Right lobe of liver (tissue), 6 donors: ENCODE data around the gene TEX35. TPM values are rescaled to one million over a fixed set of nuclear protein-coding genes. Genes with fewer than 3 reads are reported as not detected.

ENCODE experiments used
- ATAC-seq, 4 donors: fragments of 200-7000 bp; cut with Tn5 transposase; one replicate each; pipeline ENCODE4 v1.9.1; 2020; ENCODE audit warnings: mild to moderate bottlenecking in 4 of 4, moderate library complexity in 4 of 4
- DNase-seq, 3 donors: peaks; one replicate each; pipeline ENCODE4 v3.0.0-alpha.2; 2020
- H3K27ac ChIP-seq, 3 donors: fragments of 200-600 bp; one replicate each; pipeline ENCODE4 v1.8.0; 2022
- H3K27me3 ChIP-seq, 2 donors: fragments of 200-600 bp; one replicate each; pipeline ENCODE4 v1.8.0; 2022
- H3K36me3 ChIP-seq, 4 donors: fragments of 200-600 bp; sonication (generic) in 1 of 4; one replicate each; pipeline versions ENCODE4 v1.5.1 to v1.8.0; 2017 to 2022; ENCODE audit warnings: control low read depth in 1 of 4
- H3K4me1 ChIP-seq, 4 donors: fragments of 200-600 bp; sonication (generic) in 1 of 4; one replicate each; pipeline versions ENCODE4 v1.5.1 to v1.8.0; 2017 to 2022; ENCODE audit warnings: control low read depth in 1 of 4
- H3K4me3 ChIP-seq, 3 donors: fragments of 200-600 bp; one replicate each; pipeline ENCODE4 v1.8.0; 2022
- H3K9me3 ChIP-seq, 4 donors: fragments of 200-600 bp; sonication (generic) in 1 of 4; one replicate each; pipeline versions ENCODE4 v1.5.1 to v1.8.0; 2017 to 2022; ENCODE audit warnings: control low read depth in 1 of 4
- POLR2A ChIP-seq: fragments of 450-650 bp; IDR thresholded peaks from one replicate; pipeline ENCODE4 v1.6.1; 2017; ENCODE audit warnings: antibody characterized with exemption, mild to moderate bottlenecking
- WGBS: methylation state at CpG from one replicate; pipeline ENCODE4 v1.1.6; 2018; ENCODE audit warnings: low coverage, low lambda C conversion rate; ENCODE audit not compliant: insufficient coverage; ENCODE audit errors: missing lambda C conversion rate; 5-methylcytosine and 5-hydroxymethylcytosine counted together
- intact Hi-C, 2 donors: fragments of 100-400 bp; cut with DNase I; formaldehyde crosslinking; loops; one replicate each; pipeline versions ENCODE4 v1.11.2 to v1.14.1; 2022
- total RNA-seq, 6 experiments: library from RNA; depleted of rRNA in 2 of 6; stranded (reverse); fragments of >200 nt in 2 of 6; fragmentation: NEBNext Ultra II Directional in 3 of 6; extraction: Animal tissue kit (Norgen Biotek cat#: 25700) in 3 of 6; gene quantifications; one replicate each; pipeline versions ENCODE4 v1.1.0 to v1.2.4, GENCODE V29; 2016 to 2023
- TF ChIP-seq, protein P1 (sequence below), 4 donors: fragments of 200-600 bp in 3 of 4; fragments of 450-650 bp in 1 of 4; IDR thresholded peaks; one replicate each; pipeline versions ENCODE4 v1.5.1 to v1.8.0; 2016 to 2022; ENCODE audit warnings: antibody characterized with exemption in 4 of 4, mild to moderate bottlenecking in 2 of 4
- donor health status: DM: no; HTN: yes; CAD: no.
- donor health status: DM: no; HTN: no; CAD: no.
- donor health status: DM: no; HTN: no; CAD: no.
- donor health status: DM: no; HTN: yes; CAD: no.
- donor health status: DM: no; HTN: yes; CAD: no.

Gene TEX35
- total RNA-seq, 6 experiments from 2014 or later = not detected

DNA sequence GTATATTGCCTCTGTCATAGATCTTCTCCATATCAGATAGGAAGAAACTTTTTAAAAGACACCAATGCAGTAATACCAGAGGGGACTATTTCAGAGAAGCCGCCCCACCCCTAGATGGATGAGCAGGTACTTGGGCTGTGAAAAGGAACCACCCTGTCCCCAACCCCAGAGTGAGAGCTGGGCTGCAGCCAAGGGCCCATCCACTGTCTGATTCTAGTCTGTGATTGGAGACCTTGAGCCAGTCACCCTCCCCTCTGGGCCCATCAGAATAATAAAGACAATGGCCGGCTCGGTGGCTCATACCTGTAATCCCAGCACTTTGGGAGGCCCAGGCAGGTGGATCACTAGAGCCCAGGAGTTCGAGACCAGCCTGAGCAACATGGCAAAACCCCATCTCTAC is 21.2 kb upstream of the TEX35 start:
- intact Hi-C loops = no loop called here
- H3K4me1 ChIP-seq = no peaks in the 10 kb centered on the region
- 100% methylated on average over 1 of the region's 4 CpGs for WGBS

DNA sequence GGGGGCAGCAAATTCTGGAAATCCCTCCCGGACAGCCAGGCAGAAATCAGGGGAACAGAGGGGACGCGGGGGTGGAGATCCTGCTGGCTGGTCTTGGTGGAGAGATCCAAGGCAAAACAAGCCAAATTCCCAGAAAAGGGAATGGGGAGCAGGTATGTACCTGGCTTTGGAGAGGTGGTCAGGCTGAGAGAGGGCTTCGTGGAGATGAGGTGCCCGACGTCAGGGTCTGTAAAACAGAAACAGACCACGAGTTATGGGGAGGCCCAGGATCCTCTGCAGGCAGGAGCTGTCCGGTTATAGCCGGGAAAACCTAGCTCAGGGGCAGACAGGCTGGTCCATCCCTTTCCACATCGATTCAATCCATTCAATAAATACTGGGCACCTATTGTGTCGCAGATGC is 20.6 kb upstream of the TEX35 start:
- 88% methylated on average over 8 of the region's 11 CpGs for WGBS
- ATAC-seq = no peak

More for the DNA sequence above, 21.2 kb upstream of the TEX35 start:
- no peak for TF ChIP-seq POLR2A
- TF ChIP-seq, protein P1, sequence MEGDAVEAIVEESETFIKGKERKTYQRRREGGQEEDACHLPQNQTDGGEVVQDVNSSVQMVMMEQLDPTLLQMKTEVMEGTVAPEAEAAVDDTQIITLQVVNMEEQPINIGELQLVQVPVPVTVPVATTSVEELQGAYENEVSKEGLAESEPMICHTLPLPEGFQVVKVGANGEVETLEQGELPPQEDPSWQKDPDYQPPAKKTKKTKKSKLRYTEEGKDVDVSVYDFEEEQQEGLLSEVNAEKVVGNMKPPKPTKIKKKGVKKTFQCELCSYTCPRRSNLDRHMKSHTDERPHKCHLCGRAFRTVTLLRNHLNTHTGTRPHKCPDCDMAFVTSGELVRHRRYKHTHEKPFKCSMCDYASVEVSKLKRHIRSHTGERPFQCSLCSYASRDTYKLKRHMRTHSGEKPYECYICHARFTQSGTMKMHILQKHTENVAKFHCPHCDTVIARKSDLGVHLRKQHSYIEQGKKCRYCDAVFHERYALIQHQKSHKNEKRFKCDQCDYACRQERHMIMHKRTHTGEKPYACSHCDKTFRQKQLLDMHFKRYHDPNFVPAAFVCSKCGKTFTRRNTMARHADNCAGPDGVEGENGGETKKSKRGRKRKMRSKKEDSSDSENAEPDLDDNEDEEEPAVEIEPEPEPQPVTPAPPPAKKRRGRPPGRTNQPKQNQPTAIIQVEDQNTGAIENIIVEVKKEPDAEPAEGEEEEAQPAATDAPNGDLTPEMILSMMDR (IDR thresholded peaks at IDR 0.05) = no peak
- H3K36me3 ChIP-seq = no peaks in the 10 kb centered on the region
- DNase-seq (no peak), ATAC-seq (no peak)
- no peak overlapping the region for H3K27ac ChIP-seq
- no peak overlapping the region for H3K4me3 ChIP-seq
- no peaks in the 10 kb centered on the region for H3K9me3 ChIP-seq
- no peaks in the 10 kb centered on the region for H3K27me3 ChIP-seq

DNA sequence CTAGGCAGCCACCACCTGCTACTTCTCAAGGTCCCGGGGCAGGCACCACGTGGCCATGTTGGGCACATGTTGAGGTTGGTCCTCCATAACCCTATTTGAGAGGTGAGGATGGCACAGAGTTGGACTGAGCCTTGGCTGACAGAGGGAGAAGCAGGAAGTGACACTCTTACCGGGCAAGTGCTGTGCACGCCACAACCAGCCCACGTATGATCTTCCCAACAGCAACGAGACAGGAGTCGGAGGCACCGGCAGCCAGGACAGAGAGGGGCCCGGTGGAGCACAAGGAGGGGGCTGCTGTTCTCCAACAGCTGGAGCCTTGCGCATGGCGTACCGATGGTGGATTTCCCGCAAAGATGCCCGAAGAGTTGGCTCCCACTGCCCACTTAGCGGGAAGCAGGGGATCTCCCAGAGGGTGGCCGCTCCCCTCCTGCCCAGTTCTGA is 19.6 kb upstream of the TEX35 start:
- H3K4me3 ChIP-seq = no peak overlapping the region
- no CpG with 5 or more reads among the region's 16 CpGs for WGBS

More for the DNA sequence above, 20.6 kb upstream of the TEX35 start:
- no peak for TF ChIP-seq POLR2A
- TF ChIP-seq, protein P1 (IDR thresholded peaks at IDR 0.05) = no peak
- no peaks in the 10 kb centered on the region for H3K36me3 ChIP-seq
- intact Hi-C loops = no loop called here
- H3K27me3 ChIP-seq = no peaks in the 10 kb centered on the region
- H3K9me3 ChIP-seq = no peaks in the 10 kb centered on the region
- no peak overlapping the region for H3K4me3 ChIP-seq
- DNase-seq = no peak
- H3K4me1 ChIP-seq = no peaks in the 10 kb centered on the region
- H3K27ac ChIP-seq = no peak overlapping the region

DNA sequence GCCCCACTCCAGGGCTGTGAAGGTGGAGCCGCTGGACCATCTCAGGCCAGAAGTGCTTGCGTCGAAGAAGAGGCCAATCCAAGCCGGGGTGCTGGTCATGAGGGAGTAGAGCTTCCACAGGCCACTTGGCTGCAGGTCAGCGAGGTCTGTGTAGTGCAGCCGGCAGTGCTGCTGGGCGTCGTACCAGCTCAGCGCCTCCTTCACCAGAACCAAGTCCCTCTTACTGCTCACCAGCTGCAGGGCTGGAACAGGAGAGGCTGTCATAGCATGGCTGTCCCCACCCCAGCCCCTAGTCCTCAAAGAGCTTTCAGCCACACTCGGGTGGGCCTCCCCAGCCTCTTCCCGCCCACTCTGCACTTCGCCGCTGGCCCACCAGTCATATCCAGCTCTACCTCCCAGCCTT is 18.3 kb upstream of the TEX35 start:
- H3K4me3 ChIP-seq = no peak overlapping the region
- no peak for DNase-seq
- no peaks in the 10 kb centered on the region for H3K36me3 ChIP-seq
- intact Hi-C loops = no loop called here
- WGBS = 86% methylated on average over 4 of the region's 13 CpGs
- no peak overlapping the region for H3K27ac ChIP-seq
- TF ChIP-seq, protein P1 (IDR thresholded peaks at IDR 0.05) = no peak
- no peaks in the 10 kb centered on the region for H3K4me1 ChIP-seq
- H3K27me3 ChIP-seq = no peaks in the 10 kb centered on the region
- no peak for ATAC-seq
- no peaks in the 10 kb centered on the region for H3K9me3 ChIP-seq

More for the DNA sequence above, 19.6 kb upstream of the TEX35 start:
- no peaks in the 10 kb centered on the region for H3K4me1 ChIP-seq
- DNase-seq = no peak
- H3K27ac ChIP-seq = no peak overlapping the region
- intact Hi-C loops = no loop called here
- H3K27me3 ChIP-seq = no peaks in the 10 kb centered on the region
- no peaks in the 10 kb centered on the region for H3K36me3 ChIP-seq
- TF ChIP-seq POLR2A = no peak
- TF ChIP-seq, protein P1 (IDR thresholded peaks at IDR 0.05) = no peak
- H3K9me3 ChIP-seq = no peaks in the 10 kb centered on the region
- peak in 1 of 4 donors; percentile 11 for ATAC-seq

DNA sequence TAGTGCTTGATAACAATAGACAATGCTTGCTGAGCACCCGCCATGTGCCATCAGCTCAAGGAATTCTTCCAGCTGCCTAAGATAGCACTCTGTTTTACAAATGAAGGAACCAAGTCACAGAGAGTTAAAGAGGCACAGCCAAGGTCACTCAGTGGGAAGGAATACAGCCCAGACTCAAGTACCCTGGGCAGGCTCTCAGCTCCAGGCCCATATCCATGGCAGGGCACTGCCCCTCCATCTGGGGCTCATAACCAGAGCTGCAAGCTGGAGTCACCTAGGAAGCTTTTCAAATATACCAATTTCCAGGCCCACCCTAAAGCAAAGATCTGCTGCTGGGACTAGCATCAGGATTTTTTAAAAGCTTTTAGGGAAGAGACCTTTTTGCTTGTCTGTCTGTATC is 17.8 kb upstream of the TEX35 start:
- Histone ChIP-seq H3K4me3 (no peak overlapping the region), H3K4me1 (no peaks in the 10 kb centered on the region), H3K9me3 (no peaks in the 10 kb centered on the region), H3K27ac (no peak overlapping the region), H3K27me3 (no peaks in the 10 kb centered on the region), H3K36me3 (no peaks in the 10 kb centered on the region)
- TF ChIP-seq, protein P1 (IDR thresholded peaks at IDR 0.05) = no peak
- no peak for TF ChIP-seq POLR2A
- DNase-seq (no peak), ATAC-seq (no peak)
- 86% methylated on average over 1 of the region's 1 CpG for WGBS
- intact Hi-C loops = no loop called here
